ENCODE data around the gene TMEM165. TPM values are rescaled to one million over a fixed set of nuclear protein-coding genes. Genes with fewer than 3 reads are reported as not detected.

TMEM165 gene
- total and polyA plus RNA-seq, 2 of the 4 experiments (the other 2 are of a cell fraction): 49.6 to 83.0 TPM

GRCh38 chr4:55398461-55398860, 2.7 kb downstream of the TMEM165 start:
- H2AK5ac ChIP-seq (ENCODE audit: low read depth, low read length): no peak overlapping the region
- peak overlapping the region; percentile 99; the same call in 1 of the 2 replicates for H3K9ac ChIP-seq (ENCODE audit: low read depth, low read length)
- H4K20me1 ChIP-seq (ENCODE audit: insufficient read depth, low read length): peaks cover 57% of the 10 kb centered on the region
- in situ Hi-C loops (cut with MboI; ENCODE audit: low sequenced_read_pairs) (no loop called here), dilution Hi-C loops (cut with HindIII; ENCODE audit: low sequenced_read_pairs, unreplicated experiment) (no loop called here), intact Hi-C loops (cut with micrococcal nuclease) (no loop called here)
- H3K56ac ChIP-seq (ENCODE audit: extremely low read depth, insufficient read depth, low read length): peak overlapping the region; percentile 29; the same call in 1 of the 2 replicates
- TF ChIP-seq SMC3 (IDR thresholded peaks at IDR 0.05; ENCODE audit: low read depth, low read length): no peak
- TF ChIP-seq MXI1 (IDR thresholded peaks at IDR 0.05; ENCODE audit: borderline replicate concordance, low read depth, low read length): peak; percentile 42; the same call in 1 of the 2 replicates
- TF ChIP-seq FOS (IDR thresholded peaks at IDR 0.05; ENCODE audit: low read depth, low read length): peak; percentile 33; the same call in 1 of the 2 replicates
- peaks cover 3% of the 10 kb centered on the region; the same call in 1 of the 2 replicates for H3K9me1 ChIP-seq (ENCODE audit: insufficient read depth, low read length)
- no peak overlapping the region for H2AK9ac ChIP-seq (replicated peaks; ENCODE audit: low read depth, low read length, poor library complexity)
- H3K14ac ChIP-seq (replicated peaks; ENCODE audit: low read depth, low read length): 0 out of 2 replicates have a peak overlapping the region, but pooled peaks have one; percentile 29
- H3K27me3 ChIP-seq (ENCODE audit: control insufficient read depth, insufficient read depth, low read length): no peaks in the 10 kb centered on the region
- peaks cover 9% of the 10 kb centered on the region for H3K36me3 ChIP-seq (ENCODE audit: control insufficient read depth, insufficient read depth, low read length)
- WGBS, 2 experiments (ENCODE audit: extremely low coverage in 2 of 2, insufficient read length in 1 of 2): no CpG with 5 or more reads among the region's 1 CpG
- peaks cover 2 to 7% of the 10 kb centered on the region in 2 experiments; a peak in 2 of 4 replicates for H3K79me1 ChIP-seq (ENCODE audit: low read depth in 1 of 2, low read length in 2 of 2)
- ChIA-PET POLR2A (ENCODE audit: unreplicated experiment) (interaction anchor here (0.6 to 0.7 kb wide), 2 partner anchors 918 to 1037 kb away, joined by 3 to 9 read pairs; partner anchors contain the start of gene PPAT), CTCF (interaction anchor here (0.6 to 0.7 kb wide), 2 partner anchors 239 to 595 kb away, joined by 3 to 4 read pairs; no protein-coding TSS in a partner anchor)
- H2BK120ac ChIP-seq (ENCODE audit: low read depth, low read length): no peak overlapping the region
- DNase-seq (peak; percentile 75), ATAC-seq (ENCODE audit: low read depth) (no peak)
- peak overlapping the region; percentile 38; the same call in 1 of the 2 replicates for H3K27ac ChIP-seq (ENCODE audit: insufficient read depth, low read length)
- H3K9me3 ChIP-seq (ENCODE audit: control insufficient read depth, insufficient read depth, low read length): no peaks in the 10 kb centered on the region
- no TSS peak for BruUV-seq (replicated peaks)
- peak overlapping the region; percentile 91 for H3K4me2 ChIP-seq (ENCODE audit: low read depth, low read length)
- peak overlapping the region; percentile 47; the same call in 1 of the 2 replicates for H4K5ac ChIP-seq (ENCODE audit: low read depth, low read length)
- peak overlapping the region; percentile 95 for H2BK5ac ChIP-seq (ENCODE audit: low read depth, low read length, poor library complexity, severe bottlenecking)
- H3K18ac ChIP-seq (ENCODE audit: low read depth, low read length): peak overlapping the region; percentile 70; the same call in 1 of the 2 replicates
- H2BK20ac ChIP-seq (ENCODE audit: low read depth, low read length): no peak overlapping the region
- peak overlapping the region; percentile 32; the same call in 1 of the 2 replicates for H3K23ac ChIP-seq (ENCODE audit: low read depth, low read length)
- H4K91ac ChIP-seq (ENCODE audit: insufficient read depth, low read depth, low read length): no peak overlapping the region
- peaks cover 5% of the 10 kb centered on the region for H3K4me1 ChIP-seq (ENCODE audit: control insufficient read depth, insufficient read depth, low read length)
- H2AFZ ChIP-seq (replicated peaks; ENCODE audit: low read length, poor library complexity): no peak overlapping the region
- no peak overlapping the region for H4K8ac ChIP-seq (ENCODE audit: low read depth in 2 of 2, low read length in 2 of 2)
- H3K4ac ChIP-seq (ENCODE audit: low read depth, low read length): no peak overlapping the region
- H3K4me3 ChIP-seq (ENCODE audit: insufficient read depth, low read depth, low read length): peak overlapping the region; percentile 99
- H2BK15ac ChIP-seq (ENCODE audit: low read depth, low read length): no peak overlapping the region
